GM12801 (cell line): ENCODE data around the gene ABHD16A.

ENCODE experiments used
- CTCF ChIP-seq: IDR thresholded peaks from one replicate; pipeline ENCODE4 v1.5.1; 2011; ENCODE audit warnings: control low read depth; ENCODE audit not compliant: insufficient read length; ENCODE audit errors: extremely low read depth

Gene ABHD16A

GRCh38 chr6:31734821-31735406, 31.8 kb upstream of the ABHD16A start:
- TF ChIP-seq CTCF: no peak

DNA sequence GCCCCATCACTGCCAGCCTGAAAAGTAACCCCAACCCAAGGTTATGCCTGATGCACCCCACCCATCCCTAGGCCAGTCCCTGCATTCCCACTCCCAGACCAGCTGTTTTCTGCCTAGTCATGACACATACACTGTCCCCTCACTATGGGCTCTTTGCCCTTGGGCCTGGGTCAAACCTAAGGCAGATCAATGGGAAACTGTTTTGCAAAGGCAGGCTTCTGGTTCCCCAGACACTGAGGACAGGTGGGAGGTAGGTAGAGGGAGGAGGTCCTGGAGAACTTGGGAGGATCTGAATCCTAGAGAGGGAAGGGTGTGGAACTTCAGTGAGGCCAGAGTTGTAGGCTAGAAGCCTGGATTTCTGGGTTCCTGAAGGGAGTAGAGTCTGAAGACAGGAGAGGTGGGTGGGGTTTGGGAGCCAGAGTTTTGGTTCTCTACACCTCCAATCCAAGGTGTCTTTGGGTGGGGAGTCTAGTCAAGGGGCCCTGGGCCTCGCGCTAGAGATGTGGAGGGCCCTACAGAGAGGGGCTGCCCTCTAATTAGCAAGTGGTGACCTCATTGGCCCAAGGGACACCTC, 31.2 kb upstream of the ABHD16A start:
- no peak for TF ChIP-seq CTCF

- no peak for TF ChIP-seq CTCF
Measured at GRCh38 chr6:31733734-31734133, 30.6 kb upstream of the ABHD16A start.

DNA sequence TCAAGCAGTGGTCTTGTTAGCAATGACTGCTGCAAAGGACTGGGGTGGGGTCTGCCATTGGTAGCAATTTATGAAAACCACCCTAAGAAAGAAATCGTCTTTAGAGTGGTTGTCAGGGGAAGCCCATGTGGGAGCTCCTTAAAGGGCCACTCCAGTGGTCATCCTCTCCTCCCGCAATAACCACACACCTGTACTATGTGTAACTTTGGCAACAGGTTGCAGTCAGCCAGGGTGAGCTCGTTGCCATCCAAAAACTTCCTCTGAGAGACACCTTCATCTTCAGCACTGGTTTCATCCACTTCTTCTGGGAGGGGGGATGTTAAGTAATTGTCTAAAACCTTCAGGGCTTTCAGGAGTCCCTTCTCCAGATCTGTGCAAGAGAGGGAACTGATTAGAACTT, 28.9 kb upstream of the ABHD16A start:
- TF ChIP-seq CTCF: no peak

- TF ChIP-seq CTCF: no peak
Measured at GRCh38 chr6:31730631-31731086, 27.5 kb upstream of the ABHD16A start.

GRCh38 chr6:31729979-31730630, 27.0 kb upstream of the ABHD16A start:
- TF ChIP-seq CTCF: no peak

GRCh38 chr6:31729515-31729978, 26.4 kb upstream of the ABHD16A start:
- TF ChIP-seq CTCF: no peak
